Astrocyte of the cerebellum (primary cell): ENCODE results near the gene CAMTA1.

Experiments used
- DNase-seq: peaks from one replicate; pipeline ENCODE4 v3.0.0-alpha.2; 2011; ENCODE audit warnings: low read depth
- H3K4me3 ChIP-seq: 2 replicates; pipeline ENCODE4 v1.5.1; 2011; ENCODE audit warnings: mild to moderate bottlenecking, low read depth, low read length, moderate library complexity
- in situ Hi-C: cut with HindIII; loops from 2 replicates; pipeline ENCODE4 v1.10.0; 2017; ENCODE audit warnings: low sequenced_read_pairs
- TF ChIP-seq, protein P1 (sequence below): IDR thresholded peaks from 2 replicates; pipeline ENCODE4 v1.5.1; 2012; ENCODE audit warnings: low read length, low read depth, moderate library complexity, mild to moderate bottlenecking; ENCODE audit errors: missing control alignments

The CAMTA1 gene

DNA sequence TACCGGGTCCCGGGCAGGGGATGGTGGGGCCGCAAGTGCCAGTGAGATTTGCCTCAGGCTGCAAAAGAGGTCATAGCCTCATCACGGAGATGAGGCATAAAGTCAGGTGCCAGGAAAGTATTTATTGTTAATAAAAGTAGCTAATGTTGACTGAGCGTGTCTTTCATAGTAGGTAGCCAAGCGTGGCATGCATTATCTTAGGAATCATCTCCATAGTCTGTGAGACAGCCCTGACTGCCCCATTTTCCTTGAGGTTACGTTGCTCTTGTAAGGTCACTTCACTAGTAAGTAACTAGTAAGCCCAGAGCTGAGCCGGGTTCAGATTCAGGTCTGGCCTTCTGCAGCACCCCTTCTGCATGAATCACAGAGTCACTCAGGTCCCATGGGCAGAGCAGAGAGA is 174.2 kb downstream of the CAMTA1 start:
- in situ Hi-C loops, result no loop called here
- no peak overlapping the region for H3K4me3 ChIP-seq
- no peak for DNase-seq
- TF ChIP-seq, protein P1, sequence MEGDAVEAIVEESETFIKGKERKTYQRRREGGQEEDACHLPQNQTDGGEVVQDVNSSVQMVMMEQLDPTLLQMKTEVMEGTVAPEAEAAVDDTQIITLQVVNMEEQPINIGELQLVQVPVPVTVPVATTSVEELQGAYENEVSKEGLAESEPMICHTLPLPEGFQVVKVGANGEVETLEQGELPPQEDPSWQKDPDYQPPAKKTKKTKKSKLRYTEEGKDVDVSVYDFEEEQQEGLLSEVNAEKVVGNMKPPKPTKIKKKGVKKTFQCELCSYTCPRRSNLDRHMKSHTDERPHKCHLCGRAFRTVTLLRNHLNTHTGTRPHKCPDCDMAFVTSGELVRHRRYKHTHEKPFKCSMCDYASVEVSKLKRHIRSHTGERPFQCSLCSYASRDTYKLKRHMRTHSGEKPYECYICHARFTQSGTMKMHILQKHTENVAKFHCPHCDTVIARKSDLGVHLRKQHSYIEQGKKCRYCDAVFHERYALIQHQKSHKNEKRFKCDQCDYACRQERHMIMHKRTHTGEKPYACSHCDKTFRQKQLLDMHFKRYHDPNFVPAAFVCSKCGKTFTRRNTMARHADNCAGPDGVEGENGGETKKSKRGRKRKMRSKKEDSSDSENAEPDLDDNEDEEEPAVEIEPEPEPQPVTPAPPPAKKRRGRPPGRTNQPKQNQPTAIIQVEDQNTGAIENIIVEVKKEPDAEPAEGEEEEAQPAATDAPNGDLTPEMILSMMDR, result no peak

DNA sequence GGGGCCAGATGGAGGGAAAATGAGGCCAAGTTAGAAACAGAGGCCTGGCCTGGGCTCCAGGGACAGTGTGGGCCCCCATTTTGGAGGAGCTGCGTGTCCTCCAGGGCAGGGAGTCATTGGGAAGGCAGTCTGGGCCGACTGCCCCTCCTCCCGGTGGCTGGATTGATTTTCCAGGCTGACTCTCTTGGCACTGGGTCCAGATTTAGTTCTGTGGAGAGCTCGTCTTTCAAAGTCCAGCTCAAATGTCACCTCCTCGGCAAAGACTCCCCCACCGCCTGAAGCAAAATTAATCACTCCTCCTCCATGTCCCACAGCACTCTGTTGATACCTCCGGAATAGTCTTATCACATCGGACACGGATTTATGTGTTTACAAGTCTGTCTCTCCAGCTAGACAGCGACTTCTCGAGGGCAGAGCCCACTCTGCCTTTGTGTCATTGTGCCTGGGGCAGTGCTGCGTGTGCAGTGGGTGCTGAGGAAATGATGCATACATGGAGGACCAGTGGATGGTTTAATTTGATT is 175.1 kb downstream of the CAMTA1 start:
- H3K4me3 ChIP-seq, result no peak overlapping the region
- in situ Hi-C loops, result no loop called here
- DNase-seq, result peak; percentile 20
- TF ChIP-seq, protein P1, result no peak

DNA sequence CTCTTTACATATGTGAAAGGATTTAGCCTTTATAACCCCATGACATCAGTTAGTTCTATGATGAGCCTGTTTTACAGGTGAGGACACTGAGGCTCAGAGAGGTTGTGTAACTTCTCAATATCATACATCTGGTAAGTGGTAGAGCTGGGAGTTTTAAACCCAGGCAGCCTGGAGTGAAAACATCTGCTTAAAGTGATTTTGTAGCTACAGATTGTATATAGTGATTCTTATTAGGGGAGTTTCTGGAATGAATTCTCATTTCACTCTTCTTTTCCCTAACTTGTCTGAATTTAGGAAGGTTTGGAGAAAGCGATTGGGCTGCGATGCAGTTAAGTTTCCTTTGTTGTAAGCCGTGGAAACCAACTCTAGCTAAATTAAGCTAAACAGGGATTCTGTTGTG is 175.6 kb downstream of the CAMTA1 start:
- in situ Hi-C loops, result no loop called here
- no peak overlapping the region for H3K4me3 ChIP-seq
- TF ChIP-seq, protein P1, result no peak
- no peak for DNase-seq

- no peak for DNase-seq
- no peak overlapping the region for H3K4me3 ChIP-seq
- in situ Hi-C loops, result no loop called here
- TF ChIP-seq, protein P1, result no peak
Observed at GRCh38 chr1:6961289-6961688, 176.0 kb downstream of the CAMTA1 start.

GRCh38 chr1:6961905-6962477 is 176.7 kb downstream of the CAMTA1 start:
- no peak overlapping the region for H3K4me3 ChIP-seq
- in situ Hi-C loops, result no loop called here
- TF ChIP-seq, protein P1, result no peak

GRCh38 chr1:6962478-6962995 is 177.3 kb downstream of the CAMTA1 start:
- no peak overlapping the region for H3K4me3 ChIP-seq
- TF ChIP-seq, protein P1, result no peak
- in situ Hi-C loops, result no loop called here
- no peak for DNase-seq

More at GRCh38 chr1:6961905-6962477, 176.7 kb downstream of the CAMTA1 start:
- no peak for DNase-seq
